GM21447 (cell line): Measurements from ENCODE around the gene CMPK2.

Experiments used
- ATAC-seq: cut with Tn5 transposase; IDR thresholded peaks from one replicate; pipeline ENCODE4 v1.9.1; 2021; ENCODE audit not compliant: unreplicated experiment

The CMPK2 gene

GRCh38 chr2:6812857-6813530 lies 52.7 kb downstream of the CMPK2 start:
- ATAC-seq: no peak

- no peak for ATAC-seq
Measured at GRCh38 chr2:6810961-6811360, 54.7 kb downstream of the CMPK2 start.

GRCh38 chr2:6808426-6808825 lies 57.3 kb downstream of the CMPK2 start:
- no peak for ATAC-seq

- ATAC-seq: no peak
Measured at GRCh38 chr2:6806604-6807003, 59.1 kb downstream of the CMPK2 start.

GRCh38 chr2:6800553-6800952 lies 65.2 kb downstream of the CMPK2 start:
- ATAC-seq: no peak
